Measurements from ENCODE around the gene NT5DC3.

DNA sequence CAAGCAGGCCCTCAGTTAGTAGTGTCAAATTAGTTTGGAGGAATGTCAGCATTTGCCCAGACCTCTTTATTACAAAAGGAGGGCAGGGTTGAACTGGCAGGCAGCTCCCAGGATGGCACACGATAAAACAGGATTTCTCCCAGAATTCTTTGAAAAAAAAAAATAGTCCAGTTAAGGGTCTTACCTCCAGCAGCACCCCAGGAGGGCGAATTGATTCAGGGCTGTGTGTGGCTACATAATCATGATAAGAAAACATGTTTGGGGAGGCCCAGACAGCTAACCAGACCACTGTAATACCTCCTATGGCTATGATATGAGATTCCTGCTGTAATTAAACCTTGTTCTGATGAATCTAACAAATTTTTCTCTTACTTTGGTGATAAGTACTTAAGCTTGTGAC lies 38.8 kb upstream of the NT5DC3 start:
- TF ChIP-seq POLR2AphosphoS5 (IDR thresholded peaks at IDR 0.05), result no peak
- TF ChIP-seq, protein P1, sequence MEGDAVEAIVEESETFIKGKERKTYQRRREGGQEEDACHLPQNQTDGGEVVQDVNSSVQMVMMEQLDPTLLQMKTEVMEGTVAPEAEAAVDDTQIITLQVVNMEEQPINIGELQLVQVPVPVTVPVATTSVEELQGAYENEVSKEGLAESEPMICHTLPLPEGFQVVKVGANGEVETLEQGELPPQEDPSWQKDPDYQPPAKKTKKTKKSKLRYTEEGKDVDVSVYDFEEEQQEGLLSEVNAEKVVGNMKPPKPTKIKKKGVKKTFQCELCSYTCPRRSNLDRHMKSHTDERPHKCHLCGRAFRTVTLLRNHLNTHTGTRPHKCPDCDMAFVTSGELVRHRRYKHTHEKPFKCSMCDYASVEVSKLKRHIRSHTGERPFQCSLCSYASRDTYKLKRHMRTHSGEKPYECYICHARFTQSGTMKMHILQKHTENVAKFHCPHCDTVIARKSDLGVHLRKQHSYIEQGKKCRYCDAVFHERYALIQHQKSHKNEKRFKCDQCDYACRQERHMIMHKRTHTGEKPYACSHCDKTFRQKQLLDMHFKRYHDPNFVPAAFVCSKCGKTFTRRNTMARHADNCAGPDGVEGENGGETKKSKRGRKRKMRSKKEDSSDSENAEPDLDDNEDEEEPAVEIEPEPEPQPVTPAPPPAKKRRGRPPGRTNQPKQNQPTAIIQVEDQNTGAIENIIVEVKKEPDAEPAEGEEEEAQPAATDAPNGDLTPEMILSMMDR (IDR thresholded peaks at IDR 0.05), result no peak

All from breast epithelium (tissue), 3 donors.